ENCODE data around the gene HRCT1. TPM values are rescaled to one million over a fixed set of nuclear protein-coding genes. Genes with fewer than 3 reads are reported as not detected.

The HRCT1 gene
- total and polyA plus RNA-seq, 2 of the 4 experiments (the other 2 are of a cell fraction) = 1.1 to 3.9 TPM

DNA sequence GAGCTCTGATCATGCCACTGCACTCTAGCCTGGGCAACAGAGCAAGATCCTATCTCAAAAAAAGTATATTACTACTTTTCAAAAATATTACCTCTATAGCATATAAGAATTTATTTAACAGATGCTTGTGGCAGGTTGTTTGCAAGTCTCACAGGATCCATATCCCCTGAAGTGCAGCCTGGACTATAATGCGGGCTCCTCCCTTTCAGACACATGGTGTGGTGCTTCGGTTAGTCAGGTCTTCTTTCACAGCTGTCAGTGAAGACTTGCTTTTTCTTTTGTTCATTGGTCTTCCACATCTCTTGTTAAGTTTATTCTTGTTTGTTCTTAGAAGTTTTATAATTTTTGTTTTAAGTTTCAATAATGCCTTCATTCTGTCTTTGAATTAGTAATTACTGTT lies 9.4 kb upstream of the HRCT1 start:
- no peaks in the 10 kb centered on the region for H4K20me1 ChIP-seq (ENCODE audit: insufficient read depth, low read length)
- no peak overlapping the region for H3K9ac ChIP-seq (ENCODE audit: low read depth, low read length)
- H2BK20ac ChIP-seq (ENCODE audit: low read depth, low read length) = no peak overlapping the region
- H2AK9ac ChIP-seq (replicated peaks; ENCODE audit: low read depth, low read length, poor library complexity) = no peak overlapping the region
- H3K27me3 ChIP-seq (ENCODE audit: control insufficient read depth, insufficient read depth, low read length) = peaks cover 35% of the 10 kb centered on the region
- H3K79me1 ChIP-seq (ENCODE audit: low read depth in 1 of 2, low read length in 2 of 2) = no peaks in the 10 kb centered on the region
- no peak overlapping the region for H2AK5ac ChIP-seq (ENCODE audit: low read depth, low read length)
- no TSS peak for BruUV-seq (replicated peaks)
- DNase-seq (no peak), ATAC-seq (ENCODE audit: low read depth) (no peak)
- H4K8ac ChIP-seq (ENCODE audit: low read depth in 2 of 2, low read length in 2 of 2) = no peak overlapping the region
- POLR2A ChIA-PET (ENCODE audit: unreplicated experiment) = no interaction called here
- in situ Hi-C loops (cut with MboI; ENCODE audit: low sequenced_read_pairs) = no loop called here
- no peak overlapping the region for H2AFZ ChIP-seq (replicated peaks; ENCODE audit: low read length, poor library complexity)
- no peak overlapping the region for H3K4ac ChIP-seq (ENCODE audit: low read depth, low read length)
- CTCF ChIA-PET = interaction anchor here (1.0 to 2.4 kb wide), 2 partner anchors 14 to 49 kb away, joined by 3 to 7 read pairs; no protein-coding TSS in a partner anchor
- H3K4me3 ChIP-seq (ENCODE audit: insufficient read depth, low read depth, low read length) = no peak overlapping the region
- H4K91ac ChIP-seq (ENCODE audit: insufficient read depth, low read depth, low read length) = no peak overlapping the region
- H2BK5ac ChIP-seq (ENCODE audit: low read depth, low read length, poor library complexity, severe bottlenecking) = no peak overlapping the region
- H3K9me1 ChIP-seq (ENCODE audit: insufficient read depth, low read length) = no peaks in the 10 kb centered on the region
- TF ChIP-seq, protein P1, sequence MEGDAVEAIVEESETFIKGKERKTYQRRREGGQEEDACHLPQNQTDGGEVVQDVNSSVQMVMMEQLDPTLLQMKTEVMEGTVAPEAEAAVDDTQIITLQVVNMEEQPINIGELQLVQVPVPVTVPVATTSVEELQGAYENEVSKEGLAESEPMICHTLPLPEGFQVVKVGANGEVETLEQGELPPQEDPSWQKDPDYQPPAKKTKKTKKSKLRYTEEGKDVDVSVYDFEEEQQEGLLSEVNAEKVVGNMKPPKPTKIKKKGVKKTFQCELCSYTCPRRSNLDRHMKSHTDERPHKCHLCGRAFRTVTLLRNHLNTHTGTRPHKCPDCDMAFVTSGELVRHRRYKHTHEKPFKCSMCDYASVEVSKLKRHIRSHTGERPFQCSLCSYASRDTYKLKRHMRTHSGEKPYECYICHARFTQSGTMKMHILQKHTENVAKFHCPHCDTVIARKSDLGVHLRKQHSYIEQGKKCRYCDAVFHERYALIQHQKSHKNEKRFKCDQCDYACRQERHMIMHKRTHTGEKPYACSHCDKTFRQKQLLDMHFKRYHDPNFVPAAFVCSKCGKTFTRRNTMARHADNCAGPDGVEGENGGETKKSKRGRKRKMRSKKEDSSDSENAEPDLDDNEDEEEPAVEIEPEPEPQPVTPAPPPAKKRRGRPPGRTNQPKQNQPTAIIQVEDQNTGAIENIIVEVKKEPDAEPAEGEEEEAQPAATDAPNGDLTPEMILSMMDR (conservative IDR thresholded peaks at IDR 0.05; ENCODE audit: low read depth, low read length) = no peak
- TF ChIP-seq RCOR1 (IDR thresholded peaks at IDR 0.05; ENCODE audit: insufficient replicate concordance, low read length) (no peak), BHLHE40 (IDR thresholded peaks at IDR 0.05; ENCODE audit: low read depth, low read length) (no peak), USF2 (IDR thresholded peaks at IDR 0.05; ENCODE audit: low read depth, low read length) (no peak), MXI1 (IDR thresholded peaks at IDR 0.05; ENCODE audit: borderline replicate concordance, low read depth, low read length) (no peak), CEBPB (IDR thresholded peaks at IDR 0.05; ENCODE audit: low read depth, low read length) (no peak)
- intact Hi-C loops (cut with micrococcal nuclease) = no loop called here
- no peaks in the 10 kb centered on the region for H3K36me3 ChIP-seq (ENCODE audit: control insufficient read depth, insufficient read depth, low read length)
- H3K4me2 ChIP-seq (ENCODE audit: low read depth, low read length) = no peak overlapping the region
- dilution Hi-C loops (cut with HindIII; ENCODE audit: low sequenced_read_pairs, unreplicated experiment) = no loop called here
- H3K4me1 ChIP-seq (ENCODE audit: control insufficient read depth, insufficient read depth, low read length) = no peaks in the 10 kb centered on the region
- H3K27ac ChIP-seq (ENCODE audit: insufficient read depth, low read length) = no peak overlapping the region
- H3K56ac ChIP-seq (ENCODE audit: extremely low read depth, insufficient read depth, low read length) = no peak overlapping the region
- no peaks in the 10 kb centered on the region for H3K9me3 ChIP-seq (ENCODE audit: control insufficient read depth, insufficient read depth, low read length)
- no peak overlapping the region for H2BK15ac ChIP-seq (ENCODE audit: low read depth, low read length)
- H3K23ac ChIP-seq (ENCODE audit: low read depth, low read length) = no peak overlapping the region
- no peak overlapping the region for H3K14ac ChIP-seq (replicated peaks; ENCODE audit: low read depth, low read length)
- no peak overlapping the region for H4K5ac ChIP-seq (ENCODE audit: low read depth, low read length)
- H3K18ac ChIP-seq (ENCODE audit: low read depth, low read length) = no peak overlapping the region
- WGBS, 2 experiments (ENCODE audit: extremely low coverage in 2 of 2, insufficient read length in 1 of 2) = no CpG with 5 or more reads among the region's 2 CpGs
- no peak overlapping the region for H2BK120ac ChIP-seq (ENCODE audit: low read depth, low read length)

Data from IMR-90 (cell line).